ENCODE data around the gene C1QTNF6.
"Not testable (repeated sequence)": the region's sequence is repeated elsewhere in the genome, so short reads cannot be mapped to it uniquely, and the experiment has no call there.

Gene C1QTNF6

GRCh38 chr22:37206841-37207821, 19.1 kb upstream of the C1QTNF6 start:
- DNase-seq (ENCODE audit: low spot score) = no peak

DNA sequence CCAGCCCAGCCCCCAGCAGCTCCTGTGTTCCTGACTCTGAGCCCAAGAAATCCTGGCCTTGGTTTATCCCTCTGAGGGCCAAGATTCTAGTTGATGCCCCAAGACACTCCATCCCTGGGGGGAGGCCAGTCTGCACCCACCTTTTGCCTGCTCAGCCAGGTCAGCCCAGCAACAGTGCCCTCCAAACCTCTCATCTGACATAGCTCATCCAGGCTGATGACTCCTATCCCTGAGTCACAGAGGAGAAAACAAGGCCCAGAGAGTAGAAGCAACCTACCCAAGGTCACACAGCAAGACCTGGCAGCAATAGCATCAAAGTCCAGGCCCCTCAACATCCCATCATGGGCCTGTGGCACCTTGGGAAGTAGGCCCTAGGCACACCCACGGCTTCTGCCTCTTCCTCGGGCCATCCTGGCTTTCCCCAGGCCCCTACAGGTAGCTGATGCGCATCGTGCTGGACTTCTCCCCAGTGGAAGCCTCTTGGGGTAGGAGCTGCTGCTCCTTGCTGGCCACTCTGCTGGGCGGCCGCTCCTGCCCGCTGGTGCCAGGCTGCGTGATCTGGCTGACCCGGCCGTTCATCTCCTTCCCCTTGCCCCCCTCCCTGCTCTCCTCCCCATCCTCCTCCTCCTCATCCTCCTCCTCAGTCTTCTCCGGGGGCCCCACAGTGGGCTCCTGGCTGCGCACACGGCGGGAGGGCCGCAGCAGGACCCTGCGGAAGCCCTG, 18.2 kb upstream of the C1QTNF6 start:
- DNase-seq (ENCODE audit: low spot score) = no peak

DNA sequence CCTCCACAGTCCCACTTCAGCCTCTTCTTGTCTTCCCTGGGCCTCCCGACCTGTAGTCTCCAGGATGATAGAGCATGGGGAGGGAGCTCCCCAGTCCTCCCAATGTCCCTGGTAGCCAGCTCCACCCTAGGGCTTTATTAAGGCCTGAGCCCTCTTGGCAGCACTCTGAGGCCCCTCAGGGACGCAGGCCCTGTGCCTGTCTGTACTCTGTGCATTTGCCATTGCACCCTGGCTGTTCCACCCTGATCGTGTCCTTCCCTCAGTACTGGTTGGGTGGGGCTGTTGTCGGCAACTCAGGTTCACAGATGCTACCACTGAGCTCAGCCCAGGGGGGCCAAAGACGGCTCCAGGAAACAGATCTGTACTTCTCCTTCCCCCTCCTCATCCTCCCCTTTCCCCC, 17.0 kb upstream of the C1QTNF6 start:
- DNase-seq (ENCODE audit: low spot score) = no peak

DNA sequence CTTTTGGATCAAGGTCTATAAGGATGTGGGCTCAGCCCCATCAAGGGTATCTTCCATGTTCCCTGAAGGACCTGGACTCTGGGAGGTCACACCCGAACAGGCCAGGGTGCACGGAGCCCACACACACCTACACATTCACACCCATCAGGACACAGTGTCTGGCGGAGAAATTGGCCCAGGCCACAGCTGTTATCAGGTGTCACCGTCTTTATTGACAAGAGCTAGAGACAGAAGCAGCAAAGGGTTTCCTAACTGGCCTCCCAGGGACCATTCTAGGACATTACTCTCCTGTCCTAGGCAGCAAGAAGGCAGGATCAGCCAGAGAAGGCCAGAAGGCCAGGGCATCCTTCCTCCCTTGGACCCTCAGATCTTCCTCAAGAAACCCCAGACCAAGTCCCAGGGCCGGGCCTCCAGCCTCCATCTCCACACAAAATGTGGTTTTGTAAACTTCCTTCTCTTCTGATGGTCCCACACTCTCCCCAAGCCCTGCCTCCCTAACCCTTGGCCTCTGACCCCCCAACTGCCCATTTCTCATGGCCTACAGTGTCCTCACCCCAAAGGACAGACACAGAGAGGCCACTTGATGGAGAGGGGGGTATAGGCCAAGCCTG, 16.1 kb upstream of the C1QTNF6 start:
- no peak for DNase-seq (ENCODE audit: low spot score)

GRCh38 chr22:37203354-37204044, 15.5 kb upstream of the C1QTNF6 start:
- DNase-seq (ENCODE audit: low spot score) = no peak

DNA sequence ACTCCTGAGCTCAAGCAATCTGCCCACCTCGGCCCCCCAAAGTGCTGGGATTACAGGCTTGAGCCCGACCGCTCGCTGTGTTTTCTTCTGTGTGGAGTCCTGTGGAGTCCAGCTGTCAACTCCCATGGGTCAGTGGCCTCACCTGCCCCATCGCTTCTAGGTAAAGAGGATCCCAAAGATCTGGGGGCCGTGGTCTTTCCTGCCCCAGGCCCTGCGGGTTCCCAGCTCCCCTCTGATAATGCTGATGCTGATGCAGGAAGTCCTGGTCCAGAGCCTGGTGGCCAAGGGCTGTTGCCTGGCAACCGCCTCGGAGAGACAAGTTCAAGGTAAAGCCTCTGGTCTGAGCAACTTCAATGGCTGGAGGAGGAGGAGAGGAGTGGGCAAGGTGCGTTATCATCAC, 14.7 kb upstream of the C1QTNF6 start:
- DNase-seq (ENCODE audit: low spot score) = no peak

- DNase-seq (ENCODE audit: low spot score) = no peak
These were observed 14.0 kb upstream of the C1QTNF6 start for GRCh38 chr22:37202001-37202555.

DNA sequence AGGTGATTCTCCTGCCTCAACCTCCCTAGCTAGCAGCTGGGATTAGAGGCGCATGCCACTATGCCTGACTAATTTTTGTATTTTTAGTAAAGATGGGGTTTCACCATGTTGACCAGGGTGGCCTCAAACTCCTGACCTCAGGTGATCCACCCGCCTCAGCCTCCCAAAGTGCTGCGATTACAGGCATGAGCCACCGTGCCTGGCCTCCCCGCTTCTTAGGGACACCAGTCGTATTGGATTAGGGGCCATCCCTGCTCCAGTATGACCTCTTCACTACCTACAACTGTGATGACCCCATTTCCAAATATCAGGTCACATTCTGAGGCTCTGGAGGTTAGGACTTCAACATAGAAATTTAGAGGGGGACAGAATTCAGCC, 13.4 kb upstream of the C1QTNF6 start:
- not testable (repeated sequence) for DNase-seq (ENCODE audit: low spot score)

DNA sequence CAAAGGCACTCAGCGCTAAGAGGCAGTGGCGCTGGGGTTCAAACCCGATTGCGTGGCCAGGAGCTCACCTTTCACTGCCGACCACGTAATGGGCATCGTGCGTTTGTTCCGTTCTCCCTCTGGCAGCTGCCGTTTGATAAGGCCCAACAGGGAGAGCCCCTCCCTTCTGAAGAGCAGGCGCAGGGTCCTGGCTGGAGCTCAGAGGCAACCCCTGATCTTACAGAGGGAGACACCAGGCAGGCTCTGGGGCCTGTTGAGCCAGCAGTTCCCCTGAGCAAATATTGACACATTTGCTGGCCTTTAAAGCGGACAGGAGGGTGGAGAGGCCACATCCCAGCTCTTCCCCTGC, 11.7 kb upstream of the C1QTNF6 start:
- DNase-seq (ENCODE audit: low spot score) = no peak

DNA sequence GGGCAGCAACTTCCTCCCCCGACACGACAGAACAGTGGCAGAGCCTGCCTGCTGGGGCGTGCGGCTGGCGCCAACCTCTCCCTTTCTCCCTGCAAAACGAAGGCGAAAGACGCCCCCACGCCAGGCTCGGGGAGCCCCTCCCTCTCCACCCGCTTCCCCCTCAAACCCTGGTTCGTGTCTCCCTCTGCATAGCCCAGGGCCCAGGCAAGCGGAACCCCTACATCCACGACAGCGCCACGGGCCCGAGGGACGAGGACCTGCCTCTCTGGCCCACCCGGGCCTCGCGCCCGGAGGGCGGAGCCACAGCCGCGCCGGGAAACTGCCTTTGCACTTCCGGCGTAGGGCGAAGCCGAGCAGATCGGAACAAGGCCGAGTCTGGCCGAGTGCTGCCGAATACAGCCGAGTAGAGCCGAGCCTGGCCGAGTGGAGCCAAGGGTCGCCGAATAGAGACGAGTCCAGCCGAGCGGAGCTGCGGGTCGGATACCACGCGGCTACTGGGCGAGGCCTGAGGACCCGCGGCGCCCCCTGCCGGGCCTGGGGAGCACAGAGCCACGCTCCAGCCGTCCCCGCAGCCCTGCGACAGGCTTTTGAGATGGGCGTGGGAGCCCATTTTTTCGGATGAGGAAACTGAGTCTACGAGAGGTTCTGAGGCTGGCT, 11.2 kb upstream of the C1QTNF6 start:
- peak; percentile 95 for DNase-seq (ENCODE audit: low spot score)

DNA sequence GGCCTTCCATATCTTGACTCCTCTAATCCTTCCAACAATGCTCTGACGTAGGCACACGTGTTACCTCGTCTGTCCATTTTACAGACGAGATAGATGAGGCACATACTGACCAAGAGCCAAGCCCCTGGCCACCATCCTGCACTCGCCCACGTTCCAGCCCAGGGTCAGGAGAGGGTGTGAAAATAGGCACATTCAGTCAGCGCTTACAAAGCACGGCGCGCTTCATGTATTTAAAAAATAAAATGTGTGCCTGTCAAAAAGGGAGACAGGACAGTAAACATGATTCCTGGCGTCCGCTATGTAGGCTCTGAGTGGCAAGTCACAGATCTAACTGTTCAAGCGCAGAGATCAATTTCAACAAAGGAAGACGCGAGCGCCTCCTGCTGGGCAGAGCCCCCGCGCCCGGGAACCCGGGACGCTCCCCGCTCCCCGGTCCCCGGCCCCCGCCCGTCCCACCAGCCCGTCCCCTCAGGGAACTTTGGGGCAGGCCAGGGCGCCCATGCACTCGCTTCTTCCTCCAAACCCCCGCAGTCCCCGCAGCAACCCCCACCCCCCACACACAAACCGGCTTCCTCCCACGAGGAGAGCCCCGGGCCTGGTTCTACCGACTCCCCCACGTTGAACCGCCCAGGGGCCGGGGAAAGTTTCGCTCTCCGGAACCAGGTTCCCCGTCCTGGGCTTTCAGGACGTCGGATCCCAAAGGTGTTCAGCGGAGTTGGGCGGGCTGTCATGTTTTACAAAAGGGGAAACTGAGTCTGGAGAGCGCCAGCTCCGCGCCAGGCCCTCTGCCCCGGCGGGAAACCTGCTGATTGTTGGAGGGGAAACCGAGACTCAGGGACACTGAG, 10.4 kb upstream of the C1QTNF6 start:
- DNase-seq (ENCODE audit: low spot score) = peak; percentile 72

GRCh38 chr22:37197451-37198257, 9.6 kb upstream of the C1QTNF6 start:
- DNase-seq (ENCODE audit: low spot score) = no peak

GRCh38 chr22:37196539-37197450, 8.7 kb upstream of the C1QTNF6 start:
- DNase-seq (ENCODE audit: low spot score) = peak; percentile 61

DNA sequence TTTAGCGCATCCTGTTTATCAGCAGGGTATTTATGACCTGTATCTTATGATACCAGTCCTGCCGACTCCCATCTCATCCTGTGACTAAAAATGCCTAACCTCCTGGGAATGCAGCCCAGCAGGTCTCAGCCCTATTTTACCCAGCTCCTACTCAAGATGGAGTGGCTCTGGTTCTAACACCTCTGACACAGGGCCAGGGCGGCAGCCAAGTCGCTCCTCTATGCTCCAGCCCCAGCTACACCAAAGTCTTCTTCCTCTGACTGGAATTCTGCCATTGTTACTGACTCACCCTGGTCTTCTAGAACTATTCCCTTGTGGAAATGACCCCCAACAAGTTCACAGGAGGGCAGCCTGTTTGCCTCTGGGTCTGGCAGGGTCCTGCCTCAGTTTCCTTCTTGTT, 7.9 kb upstream of the C1QTNF6 start:
- no peak for DNase-seq (ENCODE audit: low spot score)

DNA sequence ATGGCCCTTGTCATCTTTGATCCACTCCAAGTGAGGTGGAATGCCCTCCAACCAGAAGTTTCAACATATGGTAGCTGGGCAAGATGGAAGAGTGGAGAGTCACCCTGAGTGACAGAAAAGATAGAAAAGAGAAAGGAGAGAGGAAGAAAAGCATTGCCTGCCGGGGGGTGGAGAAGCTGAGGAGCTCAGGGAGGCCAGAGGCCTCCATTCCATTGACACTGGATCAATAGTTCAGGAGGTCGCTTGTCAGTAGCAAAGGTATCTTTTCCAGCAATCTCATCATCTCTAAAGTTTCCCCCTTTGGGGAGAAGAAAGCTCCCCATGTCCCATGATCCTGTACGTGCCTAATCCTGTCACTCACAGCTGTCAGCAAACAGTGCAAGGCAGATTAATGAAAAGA, 6.7 kb upstream of the C1QTNF6 start:
- no peak for DNase-seq (ENCODE audit: low spot score)

- peak; percentile 37 for DNase-seq (ENCODE audit: low spot score)
These were observed 5.7 kb upstream of the C1QTNF6 start for GRCh38 chr22:37193629-37194191.

GRCh38 chr22:37192741-37193140, 4.7 kb upstream of the C1QTNF6 start:
- DNase-seq (ENCODE audit: low spot score) = no peak

GRCh38 chr22:37192204-37192603, 4.2 kb upstream of the C1QTNF6 start:
- DNase-seq (ENCODE audit: low spot score) = no peak

Data from Ammon's horn (tissue), 1 donor.